BJ (cell line): ENCODE data around the gene SH3BGRL2. TPM values are rescaled to one million over a fixed set of nuclear protein-coding genes. Genes with fewer than 3 reads are reported as not detected.

Experiments used
- CTCF ChIA-PET: fragments of 350-600 bp; formaldehyde crosslinking; extraction: SDS; loops from one replicate; lab custom pipeline; 2021; ENCODE audit warnings: antibody characterized with exemption, inconsistent platforms; lab: Yijun Ruan, JAX
- POLR2A ChIA-PET: fragments of 300-600 bp; sonication (Branson Sonifier 250); formaldehyde crosslinking; extraction: SDS; loops from one replicate; lab custom pipeline; 2021; ENCODE audit warnings: antibody characterized with exemption; lab: Charles Lee
- DNase-seq: peaks from one replicate; pipeline ENCODE4 v3.0.0-alpha.2; 2011; ENCODE audit warnings: low read depth
- H3K27me3 ChIP-seq: 2 replicates; pipeline ENCODE4 v1.6.0; 2011; ENCODE audit warnings: low read length; ENCODE audit not compliant: control insufficient read depth, insufficient read depth
- H3K36me3 ChIP-seq: 2 replicates; pipeline ENCODE4 v1.5.1; 2011; ENCODE audit warnings: low read length; ENCODE audit not compliant: control insufficient read depth, insufficient read depth
- H3K4me3 ChIP-seq: 2 replicates; pipeline ENCODE4 v1.5.1; 2011; ENCODE audit warnings: low read depth, mild to moderate bottlenecking, control low read depth, low read length
- polyA plus RNA-seq: library from polyadenylated mRNA; depleted of rRNA; stranded (reverse); fragments of >200 nt; gene quantifications from 2 replicates; pipeline ENCODE4 v1.2.3, GENCODE V29; 2011; rRNA removed
- TF ChIP-seq, protein P1 (sequence below): IDR thresholded peaks from 2 replicates; pipeline ENCODE4 v1.5.1; 2011; ENCODE audit warnings: low read depth, mild to moderate bottlenecking, control low read depth, inconsistent platforms, low read length, moderate library complexity; ENCODE audit not compliant: insufficient read depth

SH3BGRL2 gene
- polyA plus RNA-seq, 1 experiment = 0.37 TPM

- ChIA-PET POLR2A (no interaction called here), CTCF (no interaction called here)
- DNase-seq = no peak
Observed at GRCh38 chr6:79750806-79751205, 119.7 kb downstream of the SH3BGRL2 start.

More at GRCh38 chr6:79750806-79751205, 119.7 kb downstream of the SH3BGRL2 start:
- TF ChIP-seq, protein P1, sequence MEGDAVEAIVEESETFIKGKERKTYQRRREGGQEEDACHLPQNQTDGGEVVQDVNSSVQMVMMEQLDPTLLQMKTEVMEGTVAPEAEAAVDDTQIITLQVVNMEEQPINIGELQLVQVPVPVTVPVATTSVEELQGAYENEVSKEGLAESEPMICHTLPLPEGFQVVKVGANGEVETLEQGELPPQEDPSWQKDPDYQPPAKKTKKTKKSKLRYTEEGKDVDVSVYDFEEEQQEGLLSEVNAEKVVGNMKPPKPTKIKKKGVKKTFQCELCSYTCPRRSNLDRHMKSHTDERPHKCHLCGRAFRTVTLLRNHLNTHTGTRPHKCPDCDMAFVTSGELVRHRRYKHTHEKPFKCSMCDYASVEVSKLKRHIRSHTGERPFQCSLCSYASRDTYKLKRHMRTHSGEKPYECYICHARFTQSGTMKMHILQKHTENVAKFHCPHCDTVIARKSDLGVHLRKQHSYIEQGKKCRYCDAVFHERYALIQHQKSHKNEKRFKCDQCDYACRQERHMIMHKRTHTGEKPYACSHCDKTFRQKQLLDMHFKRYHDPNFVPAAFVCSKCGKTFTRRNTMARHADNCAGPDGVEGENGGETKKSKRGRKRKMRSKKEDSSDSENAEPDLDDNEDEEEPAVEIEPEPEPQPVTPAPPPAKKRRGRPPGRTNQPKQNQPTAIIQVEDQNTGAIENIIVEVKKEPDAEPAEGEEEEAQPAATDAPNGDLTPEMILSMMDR = no peak
- Histone ChIP-seq H3K27me3 (no peaks in the 10 kb centered on the region), H3K4me3 (no peak overlapping the region), H3K36me3 (no peaks in the 10 kb centered on the region)

Other genes with a start within 250 kb of the SH3BGRL2 start
- gene LCA5, start 93.9 kb upstream of the SH3BGRL2 start, polyA plus RNA-seq = 0.94 and 2.5 TPM in 2 replicates